Stimulated activated CD4-positive, alpha-beta T cell treated with anti-CD3 and anti-CD28 coated beads, Interleukin-15, amount 100 ng/mL, for 48 hours (primary cell): ENCODE data around the gene GPR155.
A peak's percentile ranks its signal among the peaks of the same experiment; 100 is the strongest.

ENCODE experiments used
- DNase-seq, 2 donors: peaks; one replicate each; pipeline ENCODE4 v3.0.0-alpha.2; 2020; ENCODE audit warnings: low read depth in 2 of 2

The GPR155 gene, protein sequence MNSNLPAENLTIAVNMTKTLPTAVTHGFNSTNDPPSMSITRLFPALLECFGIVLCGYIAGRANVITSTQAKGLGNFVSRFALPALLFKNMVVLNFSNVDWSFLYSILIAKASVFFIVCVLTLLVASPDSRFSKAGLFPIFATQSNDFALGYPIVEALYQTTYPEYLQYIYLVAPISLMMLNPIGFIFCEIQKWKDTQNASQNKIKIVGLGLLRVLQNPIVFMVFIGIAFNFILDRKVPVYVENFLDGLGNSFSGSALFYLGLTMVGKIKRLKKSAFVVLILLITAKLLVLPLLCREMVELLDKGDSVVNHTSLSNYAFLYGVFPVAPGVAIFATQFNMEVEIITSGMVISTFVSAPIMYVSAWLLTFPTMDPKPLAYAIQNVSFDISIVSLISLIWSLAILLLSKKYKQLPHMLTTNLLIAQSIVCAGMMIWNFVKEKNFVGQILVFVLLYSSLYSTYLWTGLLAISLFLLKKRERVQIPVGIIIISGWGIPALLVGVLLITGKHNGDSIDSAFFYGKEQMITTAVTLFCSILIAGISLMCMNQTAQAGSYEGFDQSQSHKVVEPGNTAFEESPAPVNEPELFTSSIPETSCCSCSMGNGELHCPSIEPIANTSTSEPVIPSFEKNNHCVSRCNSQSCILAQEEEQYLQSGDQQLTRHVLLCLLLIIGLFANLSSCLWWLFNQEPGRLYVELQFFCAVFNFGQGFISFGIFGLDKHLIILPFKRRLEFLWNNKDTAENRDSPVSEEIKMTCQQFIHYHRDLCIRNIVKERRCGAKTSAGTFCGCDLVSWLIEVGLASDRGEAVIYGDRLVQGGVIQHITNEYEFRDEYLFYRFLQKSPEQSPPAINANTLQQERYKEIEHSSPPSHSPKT

DNA sequence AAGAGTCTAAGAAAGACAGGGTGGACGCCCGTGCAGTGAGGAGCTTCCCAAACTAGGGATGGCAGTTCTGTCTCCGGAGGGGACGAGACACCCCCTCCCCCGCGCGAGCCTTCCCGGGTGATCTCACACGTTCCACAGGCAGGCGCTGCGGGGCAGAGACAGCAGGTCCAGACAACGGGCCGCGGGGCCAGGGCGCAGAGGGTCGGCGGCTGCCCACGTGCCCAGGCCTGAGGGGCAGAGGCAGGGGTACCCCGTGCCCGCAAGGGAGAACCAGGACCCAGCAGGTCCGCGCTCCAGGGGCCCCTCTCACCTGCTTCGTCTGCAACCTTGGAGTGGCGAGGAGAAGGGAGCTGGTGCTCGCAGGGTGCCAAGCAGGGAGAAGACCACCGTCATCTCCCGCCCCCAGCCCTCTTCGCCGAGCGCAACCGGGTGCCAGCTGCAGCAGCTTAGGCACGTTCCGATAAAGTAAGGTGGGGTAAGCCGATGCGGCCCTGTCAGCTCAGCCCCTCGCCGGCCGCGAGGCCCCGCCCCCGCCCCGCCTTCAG, at the start of gene GPR155:
GPR155 (minus strand) TSS at position 467 of the 545 bp plus-strand sequence. CDS start 5,073 bp downstream, outside the sequence.
- peak in 1 of 2 donors; percentile 24 for DNase-seq

DNA sequence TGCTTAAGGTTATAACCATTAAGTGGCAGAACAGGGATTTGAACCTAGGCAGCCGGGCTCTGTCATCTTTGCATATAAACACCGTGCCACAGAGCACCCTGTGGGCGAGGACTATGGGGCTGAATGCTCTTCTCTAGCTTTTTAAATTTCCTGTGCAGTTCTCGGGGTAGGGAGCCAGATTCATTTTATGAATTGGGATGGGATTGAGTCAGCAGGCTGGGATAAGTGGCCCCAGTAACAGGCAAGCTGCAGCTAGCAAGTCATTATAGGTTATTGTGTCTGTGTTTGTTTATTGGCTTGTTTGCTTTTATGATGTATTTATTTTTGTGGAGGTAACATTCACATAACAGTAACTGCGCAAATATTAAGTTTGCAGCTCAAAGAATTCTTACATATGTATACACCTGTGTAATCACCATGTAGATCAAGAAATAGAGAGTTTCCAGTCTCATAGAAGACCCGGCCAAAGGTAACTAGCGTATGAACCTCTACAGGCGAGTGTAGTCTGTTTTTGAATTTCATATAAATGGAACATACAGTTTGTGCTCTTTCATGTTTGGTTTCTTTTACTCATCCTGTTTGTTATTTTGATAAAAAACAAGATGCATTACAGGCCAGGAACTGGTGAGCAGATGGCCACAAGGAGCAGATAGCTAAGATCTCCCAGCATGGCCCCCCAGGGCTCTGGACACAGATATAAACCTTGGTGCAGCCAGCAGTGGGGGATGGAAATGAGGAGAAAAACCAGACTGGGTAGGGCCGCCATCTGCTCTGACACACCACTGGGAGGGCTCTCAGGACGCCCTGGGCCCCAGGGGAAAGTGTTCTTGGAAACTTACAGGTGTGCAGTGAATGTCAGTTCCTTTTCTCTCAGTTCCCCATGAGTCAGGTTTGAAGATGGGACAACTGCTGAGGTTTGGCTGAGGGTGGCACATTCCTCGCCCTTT, 49.2 kb upstream of the GPR155 start:
- no peak for DNase-seq

DNA sequence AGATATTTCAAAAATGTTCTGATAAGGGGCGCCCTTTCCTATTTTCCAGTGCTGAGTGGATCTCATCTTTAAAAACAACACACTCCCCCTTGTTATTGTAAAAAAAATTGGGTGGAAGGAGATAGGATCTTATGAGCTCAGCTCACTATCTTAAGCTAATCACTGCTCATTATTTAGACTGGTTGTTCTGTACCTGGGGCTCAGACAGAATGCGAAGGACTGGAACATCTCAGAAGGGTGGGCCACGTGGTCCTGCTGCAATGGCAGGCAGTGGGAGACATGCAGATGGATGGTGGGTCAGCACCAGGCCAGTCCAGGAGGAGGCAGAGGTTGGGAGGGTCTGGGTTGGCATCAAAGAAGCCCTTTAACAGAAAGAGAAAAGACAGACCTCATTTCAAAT, 48.3 kb upstream of the GPR155 start:
- DNase-seq, result no peak

DNA sequence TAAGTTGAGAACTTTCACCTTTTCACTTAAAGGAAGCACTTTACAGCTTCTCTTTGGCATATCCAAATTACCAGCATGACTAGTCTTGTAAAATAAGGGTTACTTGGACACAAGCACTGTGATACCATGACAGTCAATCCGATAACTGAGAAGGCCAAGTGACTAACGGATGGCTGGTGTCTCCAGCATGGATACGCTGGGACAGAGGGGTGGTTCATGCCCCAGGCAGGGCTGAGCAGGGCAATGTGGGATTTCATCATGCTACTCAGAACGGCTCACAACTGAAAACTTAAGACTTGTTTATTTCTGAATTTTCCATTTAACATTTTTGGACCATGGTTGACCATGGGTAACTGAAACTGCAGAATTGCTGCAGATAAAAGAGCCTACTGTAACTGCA, 43.1 kb upstream of the GPR155 start:
- no peak for DNase-seq

DNA sequence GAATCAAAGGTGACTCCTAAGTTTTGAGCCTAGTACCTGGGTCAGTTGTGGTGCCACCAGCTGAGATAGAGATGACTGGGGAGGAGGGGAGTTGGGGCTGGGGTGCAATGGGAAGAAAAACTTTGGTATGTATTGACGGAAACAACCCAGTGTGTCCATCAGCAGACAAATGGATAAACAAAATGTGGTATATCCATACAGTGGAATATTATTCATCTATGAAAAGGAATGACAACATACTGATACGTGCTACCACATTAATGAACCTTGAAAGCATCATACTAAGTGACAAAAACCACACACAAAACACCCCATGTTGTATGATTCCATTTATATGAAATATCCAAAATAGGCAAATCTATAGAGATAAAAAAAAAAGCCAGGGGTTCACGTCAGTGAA, 41.1 kb upstream of the GPR155 start:
- DNase-seq, result no peak

DNA sequence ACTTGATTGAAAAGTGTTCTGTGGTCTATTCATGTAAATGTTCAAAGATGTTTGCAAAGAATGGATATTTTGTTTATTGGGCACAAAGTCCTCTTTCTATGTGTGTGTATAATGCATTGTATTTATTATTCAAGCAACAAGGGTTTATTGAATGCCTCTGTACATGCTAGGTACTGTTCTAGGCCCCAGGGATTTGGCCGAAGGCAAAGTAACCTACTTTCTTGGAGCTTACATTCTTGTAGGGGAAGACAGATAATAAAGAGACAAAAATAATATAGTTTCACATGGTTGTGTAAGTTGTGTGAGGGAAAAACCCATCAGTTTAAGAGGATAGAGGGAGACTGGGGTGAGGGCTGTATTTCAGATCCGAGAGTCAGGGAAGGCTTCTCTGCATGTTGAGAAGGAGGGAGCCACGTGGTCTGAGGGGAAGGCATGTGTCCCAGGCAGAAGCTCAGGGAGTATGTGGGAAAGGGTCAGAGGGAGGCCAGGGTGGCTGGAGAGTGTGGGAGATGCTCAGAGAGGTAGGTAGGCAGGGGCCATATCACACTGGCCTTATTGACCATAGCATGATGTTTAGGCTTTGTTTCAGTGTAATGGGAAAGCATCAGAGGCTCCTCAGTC, 40.4 kb upstream of the GPR155 start:
- DNase-seq, result no peak

DNA sequence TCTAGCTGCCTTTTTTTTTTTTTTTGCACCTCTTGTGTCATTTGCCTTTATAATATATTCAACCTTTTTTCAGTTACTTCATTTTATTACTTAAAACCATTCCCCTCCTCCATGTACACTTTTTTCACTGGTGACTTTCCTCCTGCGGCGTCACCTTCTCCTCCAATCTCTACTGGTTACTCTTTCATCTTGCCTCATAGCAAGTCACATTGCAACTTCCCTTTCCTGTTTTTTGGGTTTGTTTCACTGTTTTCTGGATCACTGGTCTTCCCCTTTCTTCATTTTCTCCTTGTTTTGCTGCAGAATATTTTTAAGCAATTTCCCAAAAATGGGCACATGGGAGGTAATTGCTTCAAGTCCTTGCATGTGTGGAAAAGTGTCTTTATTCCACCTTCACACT, 37.7 kb upstream of the GPR155 start:
- DNase-seq, result no peak

DNA sequence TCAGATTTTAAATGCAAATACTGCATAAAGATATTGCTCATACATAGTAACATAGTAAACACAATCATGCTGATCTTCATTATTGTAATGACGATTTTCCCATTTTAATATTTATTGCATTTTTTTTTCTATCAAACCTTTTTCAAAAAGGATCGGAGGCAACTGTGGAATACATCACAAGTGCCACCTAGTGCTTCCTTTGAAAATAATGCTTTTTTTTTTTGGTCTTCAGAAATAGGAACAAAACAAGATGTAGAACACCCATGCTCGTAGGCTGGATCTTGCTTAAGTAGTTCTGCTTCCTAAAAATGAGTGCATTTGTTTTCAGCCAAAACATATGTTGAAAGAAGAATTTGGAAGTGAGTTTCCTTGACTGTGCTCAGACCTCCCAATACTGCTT, 35.7 kb upstream of the GPR155 start:
- no peak for DNase-seq

DNA sequence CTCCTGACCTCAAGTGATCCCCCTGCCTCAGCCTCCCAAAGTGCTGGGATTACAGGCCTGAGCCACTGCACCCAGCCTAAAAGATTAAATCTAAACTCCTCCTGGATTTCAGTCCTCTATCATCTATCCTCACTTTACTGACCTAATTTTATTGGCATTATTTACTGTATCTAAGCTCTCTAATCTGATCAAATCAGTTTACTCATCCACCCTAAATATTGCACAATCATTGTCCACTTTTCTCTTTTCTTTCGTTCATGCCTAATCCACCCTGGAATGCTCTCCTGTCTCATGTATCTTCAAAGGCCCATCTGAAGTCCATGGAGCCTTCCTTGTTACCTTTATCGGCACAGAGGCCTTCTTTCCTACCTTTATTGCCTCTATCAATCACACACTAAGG, 31.6 kb upstream of the GPR155 start:
- DNase-seq, result no peak

DNA sequence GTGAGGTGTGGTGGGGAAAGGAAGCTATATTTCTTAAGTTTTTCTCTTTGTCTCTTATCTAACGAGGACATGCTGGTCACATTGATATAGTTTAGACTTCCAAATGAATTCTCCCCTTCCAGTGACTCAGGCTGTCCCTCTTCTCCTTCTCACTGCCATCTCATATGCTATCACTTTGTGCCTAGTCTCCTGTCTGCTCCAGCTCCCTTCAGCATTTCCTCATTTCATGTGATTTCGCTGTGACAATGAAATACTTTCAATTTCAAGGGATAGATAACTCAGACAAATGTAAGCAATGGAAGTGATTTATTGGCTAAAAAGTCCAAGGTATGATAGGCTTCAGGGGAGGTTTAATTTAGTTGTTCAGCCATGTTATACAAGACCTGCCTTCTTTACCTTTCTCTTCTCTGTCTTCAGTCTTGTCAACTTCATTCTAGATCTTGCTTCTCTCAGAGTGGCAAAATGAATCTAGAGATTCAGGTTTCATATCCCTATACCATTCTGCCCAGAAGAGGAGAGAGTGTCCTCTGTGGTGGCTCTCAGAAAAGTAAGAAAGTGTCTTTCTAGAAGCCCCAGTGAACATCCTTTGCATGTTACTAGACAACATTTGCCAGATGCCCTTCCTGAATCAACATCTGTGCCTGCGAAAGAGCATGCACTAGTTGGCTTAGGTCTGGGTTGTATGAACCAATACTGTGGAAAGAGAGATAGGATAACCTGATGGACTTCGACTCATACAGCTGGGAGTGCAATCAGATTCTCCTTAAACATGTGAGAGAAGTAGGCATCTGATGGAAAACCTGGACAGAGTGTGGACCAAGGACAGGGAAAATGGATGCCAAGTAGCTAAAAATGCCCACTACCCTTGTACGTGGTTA, 29.9 kb upstream of the GPR155 start:
- DNase-seq, result no peak

DNA sequence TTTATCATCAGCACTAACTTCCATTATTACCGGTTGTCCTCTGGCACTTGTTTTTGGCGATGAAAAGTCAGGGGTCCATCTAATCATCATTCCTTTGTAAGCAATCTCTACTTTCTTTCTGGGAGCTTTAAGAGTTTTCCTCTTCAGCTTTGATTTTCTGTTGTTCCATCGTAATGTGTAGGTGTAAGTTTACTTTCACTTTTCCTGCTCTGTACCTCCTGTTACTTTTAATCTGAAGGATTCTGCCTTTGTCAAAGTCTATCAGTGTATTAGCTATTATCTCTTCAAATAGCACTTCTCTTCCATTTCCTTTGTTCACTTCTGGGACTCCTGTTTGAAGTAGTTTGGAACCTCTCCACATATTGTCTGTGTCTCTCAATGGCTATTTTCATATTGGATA, 25.5 kb upstream of the GPR155 start:
- DNase-seq, result no peak

DNA sequence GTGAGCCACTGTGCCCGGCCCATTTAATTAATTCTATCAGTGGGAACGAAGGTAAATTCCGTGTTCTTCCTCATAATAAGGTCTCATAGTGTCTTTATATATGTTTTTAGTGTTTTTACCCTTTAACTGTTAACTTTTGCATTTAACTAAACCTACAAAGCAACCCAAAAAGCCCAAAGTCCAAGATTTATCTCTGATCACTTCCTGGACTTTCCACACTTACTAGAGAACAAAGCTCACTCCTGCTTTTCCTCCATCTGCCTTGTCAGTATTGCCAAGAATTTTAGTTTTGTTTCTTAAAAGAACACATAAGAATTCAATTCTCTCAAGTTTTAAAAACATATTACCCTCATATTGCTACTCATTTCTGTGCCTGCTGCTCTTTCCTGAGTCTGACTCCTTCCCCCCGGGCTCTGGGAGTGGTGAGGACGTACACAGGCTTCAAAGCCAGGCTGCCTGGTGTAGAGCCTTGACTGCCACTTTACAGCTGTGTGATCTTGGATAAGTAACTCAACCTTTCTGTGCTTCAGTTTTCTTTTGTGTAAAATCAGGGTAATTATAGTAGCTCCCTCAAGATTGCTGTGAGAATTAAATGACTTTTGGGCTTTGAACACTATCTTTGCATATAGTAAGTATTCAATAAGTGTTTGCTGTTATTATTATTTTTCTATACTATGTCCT, 24.9 kb upstream of the GPR155 start:
- DNase-seq, result no peak

DNA sequence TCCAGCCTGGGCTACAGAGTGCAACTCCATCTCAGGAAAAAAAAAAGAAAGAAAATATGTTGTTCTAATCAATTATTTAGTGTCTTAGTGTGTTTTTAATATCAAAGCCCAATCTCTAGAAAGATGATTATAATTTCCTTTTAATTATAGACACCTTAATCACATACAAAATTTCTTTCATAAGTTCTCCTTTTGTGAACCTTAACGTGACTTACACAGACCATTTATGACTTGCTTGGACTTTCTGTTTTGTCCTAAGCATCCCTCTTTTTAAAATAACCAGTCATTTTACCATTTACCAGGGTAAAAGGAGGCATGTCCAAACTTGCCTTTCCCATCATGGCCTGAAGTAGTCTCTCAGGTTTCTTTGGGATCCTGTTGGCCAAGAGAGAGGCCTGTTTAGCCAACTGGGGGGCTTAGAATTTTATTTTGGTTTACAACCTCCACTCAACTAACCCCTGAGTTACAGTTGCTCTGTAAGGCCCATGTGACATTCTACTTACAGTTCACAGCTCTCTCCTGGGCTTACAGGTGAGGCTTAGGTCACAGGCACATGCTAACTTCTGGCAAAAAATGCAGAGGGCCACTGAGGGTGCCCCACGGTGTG, 23.9 kb upstream of the GPR155 start:
- no peak for DNase-seq

DNA sequence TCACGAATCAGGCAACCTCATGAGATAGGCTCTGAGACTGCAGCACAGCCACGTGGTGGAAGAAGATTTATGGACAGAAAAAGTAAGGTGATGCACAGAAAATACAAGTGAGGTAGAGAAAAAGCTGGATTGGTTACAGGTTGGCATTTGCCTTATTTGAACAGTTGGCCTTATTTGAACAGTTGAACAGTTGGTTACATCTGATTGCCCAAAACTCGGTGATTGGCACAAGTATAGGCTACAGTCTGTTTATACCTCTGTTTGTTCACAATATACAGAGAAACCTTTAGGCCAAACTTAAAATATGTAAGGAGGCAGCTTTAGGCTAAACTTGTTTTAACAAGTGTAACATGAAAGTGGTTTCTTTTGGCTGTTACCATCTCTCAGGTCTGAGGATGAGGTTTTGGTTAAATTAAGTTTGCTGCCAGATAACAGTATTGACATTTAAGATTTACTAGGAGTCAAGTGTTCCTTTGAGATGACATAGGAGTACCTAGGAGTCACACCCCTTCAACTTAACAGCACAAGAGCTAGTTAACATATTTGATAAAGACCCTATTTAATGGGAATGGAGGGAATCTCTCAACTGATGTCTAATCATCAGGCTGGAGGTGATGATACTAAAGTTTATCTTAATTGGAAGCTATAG, 16.5 kb upstream of the GPR155 start:
- no peak for DNase-seq

DNA sequence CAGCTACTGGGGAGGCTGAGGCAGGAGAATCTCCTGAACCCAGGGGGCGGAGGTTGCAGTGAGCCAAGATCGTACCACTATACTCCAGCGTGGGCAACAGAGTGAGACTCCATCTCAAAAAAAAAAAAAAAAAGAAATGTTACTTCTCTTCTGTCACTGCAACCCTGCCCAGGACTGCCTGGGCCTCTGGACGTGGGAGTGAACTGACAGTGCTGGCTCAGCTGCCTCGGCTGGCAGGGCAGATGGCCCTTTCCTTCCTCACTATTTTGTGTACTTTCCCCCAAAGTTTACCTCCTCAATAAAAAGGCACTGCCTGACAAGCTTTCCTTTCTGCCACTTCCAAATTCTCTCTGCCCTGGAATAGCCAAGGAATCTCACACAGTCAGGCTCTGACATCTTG, 12.5 kb upstream of the GPR155 start:
- DNase-seq, result no peak

DNA sequence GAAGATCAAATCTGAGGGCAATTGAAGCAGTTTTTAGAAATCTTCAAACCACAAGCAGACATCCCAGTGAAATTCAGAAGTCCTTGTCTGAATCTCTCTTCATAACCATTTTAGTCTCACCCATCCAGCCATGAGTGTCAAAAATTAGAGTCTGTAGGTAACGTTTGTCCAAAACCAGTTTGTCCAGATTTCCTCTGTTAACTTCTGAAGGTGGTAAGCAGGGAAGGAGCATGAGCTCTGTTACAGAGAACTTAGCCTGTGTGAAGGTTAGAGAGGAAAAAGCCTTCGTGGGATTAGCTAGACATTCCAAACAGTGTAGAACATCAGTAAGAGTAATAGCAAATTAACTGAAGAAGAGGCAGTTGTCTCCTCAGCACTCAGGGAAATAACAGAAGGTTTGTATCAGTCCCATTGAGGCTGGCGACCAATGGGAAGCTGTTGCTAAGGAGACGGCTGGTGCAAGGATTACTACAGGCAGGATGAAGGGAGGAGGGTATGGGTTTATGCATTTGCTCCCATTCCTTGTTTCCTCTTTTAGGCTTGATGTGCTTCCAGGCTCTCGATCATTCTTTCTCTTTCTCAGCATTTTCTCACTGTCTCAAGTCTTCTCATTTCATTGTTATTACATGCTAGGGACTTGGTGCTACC, 8.7 kb upstream of the GPR155 start:
- no peak for DNase-seq

DNA sequence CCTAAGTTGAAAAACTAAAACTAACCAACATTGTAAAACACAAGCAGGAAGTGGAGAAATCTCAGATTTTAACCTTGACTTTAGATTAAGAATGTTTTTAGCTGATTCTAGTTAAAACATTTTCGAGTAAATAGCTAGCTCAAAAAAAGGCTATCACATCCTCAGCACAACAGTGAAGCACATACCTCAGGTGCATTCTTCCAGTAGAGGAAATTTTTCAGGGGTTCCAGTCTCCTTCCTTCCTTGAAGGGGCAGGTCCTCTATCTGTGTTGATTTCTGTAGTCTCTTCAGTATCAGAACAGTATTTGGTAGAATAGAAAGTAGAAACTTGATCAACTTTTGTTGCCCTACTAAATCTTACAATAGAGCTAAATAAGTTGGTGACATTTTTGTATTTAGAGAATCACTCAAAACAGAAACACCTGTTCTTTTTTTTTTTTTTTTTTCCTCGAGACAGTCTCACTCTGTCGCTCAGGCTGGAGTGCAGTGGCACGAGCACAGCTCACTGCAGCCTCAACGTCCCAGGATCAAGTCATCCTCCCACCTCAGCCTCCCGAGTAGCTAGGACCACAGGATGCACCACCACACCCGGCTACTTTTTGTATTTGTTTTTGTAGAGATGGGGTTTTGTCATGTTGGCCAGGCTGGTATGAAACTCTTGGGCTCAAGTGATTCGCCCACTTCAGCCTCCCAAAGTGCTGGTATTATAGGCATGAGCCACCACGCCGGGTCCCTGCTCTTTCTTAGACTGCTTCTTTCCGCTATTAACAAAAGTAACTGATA, 6.9 kb upstream of the GPR155 start:
- no peak for DNase-seq
